GM18858 (cell line): ENCODE data around the gene ADAMTS20.
"Not testable (repeated sequence)": the region's sequence is repeated elsewhere in the genome, so short reads cannot be mapped to it uniquely, and the experiment has no call there.

ENCODE experiments used
- ATAC-seq: cut with Tn5 transposase; IDR thresholded peaks from one replicate; pipeline ENCODE4 v1.9.1; 2021; ENCODE audit not compliant: unreplicated experiment

Gene ADAMTS20, protein sequence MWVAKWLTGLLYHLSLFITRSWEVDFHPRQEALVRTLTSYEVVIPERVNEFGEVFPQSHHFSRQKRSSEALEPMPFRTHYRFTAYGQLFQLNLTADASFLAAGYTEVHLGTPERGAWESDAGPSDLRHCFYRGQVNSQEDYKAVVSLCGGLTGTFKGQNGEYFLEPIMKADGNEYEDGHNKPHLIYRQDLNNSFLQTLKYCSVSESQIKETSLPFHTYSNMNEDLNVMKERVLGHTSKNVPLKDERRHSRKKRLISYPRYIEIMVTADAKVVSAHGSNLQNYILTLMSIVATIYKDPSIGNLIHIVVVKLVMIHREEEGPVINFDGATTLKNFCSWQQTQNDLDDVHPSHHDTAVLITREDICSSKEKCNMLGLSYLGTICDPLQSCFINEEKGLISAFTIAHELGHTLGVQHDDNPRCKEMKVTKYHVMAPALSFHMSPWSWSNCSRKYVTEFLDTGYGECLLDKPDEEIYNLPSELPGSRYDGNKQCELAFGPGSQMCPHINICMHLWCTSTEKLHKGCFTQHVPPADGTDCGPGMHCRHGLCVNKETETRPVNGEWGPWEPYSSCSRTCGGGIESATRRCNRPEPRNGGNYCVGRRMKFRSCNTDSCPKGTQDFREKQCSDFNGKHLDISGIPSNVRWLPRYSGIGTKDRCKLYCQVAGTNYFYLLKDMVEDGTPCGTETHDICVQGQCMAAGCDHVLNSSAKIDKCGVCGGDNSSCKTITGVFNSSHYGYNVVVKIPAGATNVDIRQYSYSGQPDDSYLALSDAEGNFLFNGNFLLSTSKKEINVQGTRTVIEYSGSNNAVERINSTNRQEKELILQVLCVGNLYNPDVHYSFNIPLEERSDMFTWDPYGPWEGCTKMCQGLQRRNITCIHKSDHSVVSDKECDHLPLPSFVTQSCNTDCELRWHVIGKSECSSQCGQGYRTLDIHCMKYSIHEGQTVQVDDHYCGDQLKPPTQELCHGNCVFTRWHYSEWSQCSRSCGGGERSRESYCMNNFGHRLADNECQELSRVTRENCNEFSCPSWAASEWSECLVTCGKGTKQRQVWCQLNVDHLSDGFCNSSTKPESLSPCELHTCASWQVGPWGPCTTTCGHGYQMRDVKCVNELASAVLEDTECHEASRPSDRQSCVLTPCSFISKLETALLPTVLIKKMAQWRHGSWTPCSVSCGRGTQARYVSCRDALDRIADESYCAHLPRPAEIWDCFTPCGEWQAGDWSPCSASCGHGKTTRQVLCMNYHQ (N-terminal part only)

DNA sequence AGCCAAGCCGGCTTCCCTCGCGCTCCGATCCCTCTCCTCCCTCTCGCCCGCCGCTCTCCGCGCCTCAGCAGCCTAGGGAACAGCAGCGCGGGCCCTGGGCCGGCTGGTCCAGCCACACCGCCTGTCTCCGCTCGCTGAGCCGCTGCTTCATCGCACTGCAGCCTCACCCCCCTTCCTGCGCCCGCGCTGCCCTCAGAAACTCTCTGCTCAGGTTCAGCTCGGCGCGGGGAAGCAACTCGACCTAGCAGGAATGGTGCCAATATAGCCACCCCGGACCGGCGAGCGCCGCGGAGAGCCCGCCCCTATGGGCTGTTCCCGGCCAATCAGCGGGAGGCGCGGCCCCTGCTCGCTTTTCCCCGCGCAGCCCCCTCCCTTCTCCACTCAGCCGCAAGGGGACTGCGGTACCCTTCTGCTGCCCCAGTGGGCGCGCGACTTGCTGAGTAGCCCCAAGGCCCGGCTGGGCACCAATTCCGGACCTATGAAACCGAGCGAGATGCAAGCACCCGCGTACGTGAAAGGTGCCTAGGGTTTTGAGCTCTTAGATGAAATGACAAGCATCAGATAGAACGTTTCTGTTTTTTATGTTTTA lies at the start of gene ADAMTS20:
Gene ADAMTS20 (minus strand): TSS at position 233 of the 589 bp plus-strand sequence. CDS start 282 bp downstream, outside the sequence.
- ATAC-seq: no peak

- ATAC-seq: no peak
Observed at GRCh38 chr12:43599708-43600107, 47.7 kb upstream of the ADAMTS20 start.

DNA sequence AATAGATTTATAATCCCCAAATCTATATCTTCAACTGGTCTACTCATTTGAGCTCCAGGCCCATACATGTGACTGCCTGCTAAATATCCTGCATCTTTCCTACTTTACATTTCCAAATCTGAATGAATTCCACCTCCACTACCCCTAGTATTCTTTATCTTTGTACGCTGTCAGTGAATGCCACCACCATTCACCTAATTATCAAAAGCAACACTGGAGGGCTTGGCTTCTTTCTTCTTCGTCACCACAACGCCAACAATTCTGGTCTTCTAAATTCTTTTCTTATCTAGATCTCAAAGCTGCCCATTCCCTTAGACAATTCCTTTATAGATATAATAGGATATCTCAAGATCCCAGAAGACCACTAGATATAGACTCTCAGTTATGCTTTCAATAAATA lies 47.1 kb upstream of the ADAMTS20 start:
- no peak for ATAC-seq

DNA sequence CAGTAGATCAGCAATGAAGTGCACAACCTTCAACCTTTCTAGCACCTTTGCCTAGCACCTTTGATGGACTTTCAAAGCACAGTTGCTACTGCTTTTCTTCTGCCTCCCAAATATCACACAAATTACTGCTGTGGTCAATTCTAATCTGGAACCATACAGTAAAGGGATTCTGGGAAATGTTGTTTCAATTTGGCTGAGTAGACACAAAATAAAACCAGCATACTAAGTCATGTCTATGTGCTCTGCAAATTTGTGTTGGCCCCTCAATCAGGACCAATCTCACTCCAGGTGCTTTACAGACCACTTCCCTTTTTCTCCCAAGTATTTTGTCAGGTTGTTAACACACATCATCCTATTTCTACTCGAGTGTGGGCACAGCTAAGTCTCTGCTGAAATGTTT lies 38.3 kb upstream of the ADAMTS20 start:
- no peak for ATAC-seq

- ATAC-seq: no peak
Observed at GRCh38 chr12:43586646-43587245, 34.7 kb upstream of the ADAMTS20 start.

DNA sequence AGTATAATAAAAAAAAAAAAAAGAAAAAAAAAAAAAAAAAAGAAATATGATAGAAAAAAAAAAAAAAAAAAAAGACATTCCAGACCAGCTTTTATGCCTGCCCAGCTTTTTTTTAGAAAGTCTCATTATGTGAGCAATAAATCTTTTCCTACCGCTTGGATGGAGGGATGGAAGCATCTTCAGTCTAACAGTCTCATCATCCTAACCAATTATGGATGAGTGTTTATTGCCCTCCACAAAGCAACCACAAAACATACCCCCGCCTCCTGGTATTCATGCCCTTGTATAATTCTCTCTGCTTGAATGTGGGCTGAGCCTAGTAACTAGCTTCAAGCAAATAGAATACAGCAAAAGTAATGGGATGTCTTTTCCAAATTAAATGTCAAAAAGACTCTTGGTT lies 33.7 kb upstream of the ADAMTS20 start:
- no peak for ATAC-seq

- no peak for ATAC-seq
Observed at GRCh38 chr12:43580601-43581000, 28.6 kb upstream of the ADAMTS20 start.

DNA sequence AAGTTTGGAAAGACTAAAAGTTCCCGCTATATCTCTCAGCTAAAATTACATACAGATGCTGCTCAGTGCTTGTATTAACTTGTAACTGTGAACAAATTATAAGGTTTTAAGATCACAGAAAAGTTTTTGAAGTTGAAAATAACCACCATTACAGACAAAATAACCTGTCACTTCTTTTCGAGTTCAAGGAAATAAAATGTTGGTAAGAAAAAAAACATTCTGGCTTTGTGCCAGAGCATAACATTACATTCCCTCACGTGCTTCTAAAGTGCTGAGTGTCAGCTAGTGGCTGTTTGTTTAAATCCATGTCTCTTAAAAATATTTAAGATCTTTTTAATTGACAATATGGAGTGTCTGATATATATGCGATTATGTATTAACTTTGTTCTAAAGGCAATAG lies 27.2 kb upstream of the ADAMTS20 start:
- ATAC-seq: no peak

- ATAC-seq: no peak
Observed at GRCh38 chr12:43578782-43579181, 26.8 kb upstream of the ADAMTS20 start.

- no peak for ATAC-seq
Observed at GRCh38 chr12:43577381-43577780, 25.4 kb upstream of the ADAMTS20 start.

GRCh38 chr12:43576162-43576561 lies 24.2 kb upstream of the ADAMTS20 start:
- ATAC-seq: no peak

DNA sequence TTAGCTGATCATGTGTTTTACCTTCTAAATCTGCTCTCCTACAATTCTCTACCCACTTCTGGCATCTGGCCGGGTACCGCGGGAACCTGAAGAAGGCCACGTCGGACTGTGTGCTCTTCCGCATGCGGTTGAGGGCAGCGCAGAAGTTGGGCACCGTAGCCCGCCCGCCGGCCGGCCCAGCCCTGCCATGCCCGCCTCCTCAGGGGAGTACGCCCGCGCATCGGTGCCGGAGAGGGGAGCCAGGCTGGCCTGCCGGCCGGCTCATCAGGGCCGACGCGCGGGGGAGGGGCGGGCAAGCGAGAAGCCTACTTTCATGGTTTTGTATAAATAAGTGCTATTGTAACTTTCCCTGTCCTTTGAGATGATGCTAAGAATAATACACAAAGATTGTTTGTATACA lies 19.9 kb upstream of the ADAMTS20 start:
- no peak for ATAC-seq

- no peak for ATAC-seq
Observed at GRCh38 chr12:43556057-43556456, 4.1 kb upstream of the ADAMTS20 start.

DNA sequence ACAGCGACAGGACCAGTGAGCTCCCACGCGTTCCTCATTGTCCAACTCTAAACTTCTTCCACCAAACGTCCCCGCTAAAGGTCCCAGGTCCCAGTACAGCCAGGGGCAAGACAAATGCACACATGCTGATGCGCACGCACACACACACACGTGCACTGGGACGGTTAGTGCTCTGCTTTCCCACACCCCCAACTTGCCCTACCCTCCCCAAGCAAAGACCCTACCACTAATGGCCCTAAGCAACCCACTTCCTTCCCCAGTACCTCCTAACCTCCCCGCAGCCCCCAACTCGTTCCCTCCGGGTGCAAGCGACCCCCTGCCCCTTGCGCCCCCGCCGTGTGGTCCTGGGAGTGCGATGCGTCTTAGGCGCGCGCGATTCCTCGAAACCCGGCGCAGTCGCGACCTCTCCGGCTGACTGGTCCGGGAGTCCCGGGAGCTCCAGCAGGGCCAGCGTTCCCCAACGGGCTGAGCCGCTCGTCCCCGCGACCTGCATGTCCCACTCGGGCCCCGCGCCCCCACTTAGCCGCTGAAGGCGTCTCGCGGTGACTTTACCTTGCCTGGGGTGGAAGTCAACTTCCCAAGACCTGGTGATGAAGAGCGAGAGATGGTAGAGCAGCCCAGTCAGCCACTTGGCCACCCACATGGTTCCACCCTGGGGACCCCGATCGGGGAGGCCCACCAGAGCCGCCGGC lies 578 bp downstream of the ADAMTS20 start:
- ATAC-seq: no peak

GRCh38 chr12:43550831-43551271 lies 1.2 kb downstream of the ADAMTS20 start:
- no peak for ATAC-seq

DNA sequence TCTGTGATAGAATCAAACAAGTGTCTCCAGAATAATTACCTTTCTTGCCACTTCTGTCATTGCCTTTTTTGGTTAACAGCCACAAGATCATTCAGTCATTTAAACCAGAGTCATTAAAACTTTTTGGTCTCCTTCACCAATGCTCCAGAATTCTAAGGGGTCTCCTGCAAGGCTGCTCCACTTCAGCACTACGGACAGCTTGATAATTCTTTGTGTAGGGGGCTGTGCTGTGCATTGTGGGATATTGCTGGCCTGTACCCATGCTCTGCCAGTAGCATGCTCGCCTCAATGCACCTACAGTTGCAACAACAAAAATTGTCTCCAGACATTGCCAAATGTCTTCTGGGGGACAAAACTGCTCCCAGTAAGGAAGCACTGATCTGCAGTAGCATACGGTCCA lies 7.3 kb downstream of the ADAMTS20 start:
- no peak for ATAC-seq

DNA sequence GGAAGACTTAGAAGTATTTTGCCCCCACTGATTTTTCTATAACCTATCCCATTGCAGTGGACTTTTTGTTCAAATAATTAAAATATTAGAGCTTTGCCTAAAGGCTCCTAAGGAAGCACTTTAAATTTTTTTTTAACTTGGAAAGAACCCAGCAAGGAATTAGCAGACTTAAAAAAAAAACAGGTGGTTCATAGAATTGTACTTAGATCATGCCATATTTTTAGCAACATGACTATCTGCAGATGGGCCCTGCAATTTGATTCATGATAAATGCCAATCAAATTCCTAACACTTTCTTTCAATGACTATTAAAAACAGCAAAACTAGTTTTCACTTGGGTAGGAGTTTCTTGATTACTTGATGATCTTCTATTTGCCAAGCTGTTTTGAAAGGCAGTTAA lies 11.5 kb downstream of the ADAMTS20 start:
- ATAC-seq: no peak

DNA sequence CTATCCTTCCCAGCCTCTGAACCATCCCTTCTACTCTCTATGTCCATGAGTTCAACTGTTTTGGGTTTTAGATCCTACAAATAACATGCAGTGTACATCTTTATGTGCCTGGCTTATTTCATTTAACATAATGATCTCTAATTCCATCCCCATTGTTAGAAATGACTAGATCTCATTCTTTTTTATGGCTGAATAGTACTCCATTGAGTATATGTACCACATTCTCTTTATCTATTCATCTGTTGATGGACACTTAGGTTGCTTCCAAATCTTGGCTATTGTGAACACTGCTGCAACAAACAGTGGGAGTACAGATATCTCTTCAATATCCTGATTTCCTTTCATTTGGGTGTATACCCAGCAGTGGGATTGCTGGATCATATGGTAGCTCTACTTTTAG lies 14.3 kb downstream of the ADAMTS20 start:
- not testable (repeated sequence) for ATAC-seq

DNA sequence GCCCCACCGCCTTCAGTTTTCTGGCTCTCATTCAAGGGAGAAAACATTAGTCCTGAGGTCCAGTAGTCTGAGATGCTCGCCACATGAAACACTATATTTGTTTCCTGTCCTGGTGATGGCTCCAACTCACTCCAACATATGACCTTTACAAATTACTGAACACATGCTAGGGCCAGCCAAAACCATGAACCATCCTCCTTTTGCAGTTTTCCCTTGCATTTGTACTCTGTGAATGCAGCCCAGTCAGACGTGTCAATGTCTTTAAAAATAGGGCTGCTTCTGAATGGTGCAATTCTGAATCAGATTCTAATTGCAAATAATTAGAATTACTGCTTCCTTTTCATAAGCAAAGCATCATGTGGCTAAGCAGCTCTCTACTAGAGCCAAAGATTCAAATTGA lies 36.0 kb downstream of the ADAMTS20 start:
- no peak for ATAC-seq

DNA sequence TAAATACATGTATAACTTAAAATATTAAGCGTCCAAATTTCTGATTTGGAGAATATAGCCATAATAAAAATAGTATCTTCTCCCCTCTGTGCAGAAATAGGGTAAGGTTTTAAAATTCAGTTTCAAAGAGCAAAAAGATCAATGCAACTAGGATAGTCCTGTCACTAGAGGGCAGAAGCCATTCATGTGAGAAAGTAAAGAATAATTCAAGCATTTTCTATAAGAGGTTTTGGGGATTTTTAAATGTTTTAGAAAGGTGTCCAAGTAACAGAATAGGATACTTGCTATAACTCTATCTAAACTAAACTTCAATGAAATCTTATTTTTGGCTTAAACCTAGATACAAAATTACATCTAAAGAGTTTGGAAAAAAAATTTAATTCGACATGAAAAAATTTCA lies 50.3 kb downstream of the ADAMTS20 start:
- no peak for ATAC-seq
